ENCODE data around the gene PRR30.

The PRR30 gene

GRCh38 chr2:27127883-27128667 is 11.1 kb downstream of the PRR30 start:
- TF ChIP-seq GATA2 (IDR thresholded peaks at IDR 0.05; ENCODE audit: low read depth, low read length) (no peak), GATA3 (IDR thresholded peaks at IDR 0.05; ENCODE audit: low read depth, low read length) (no peak)

GRCh38 chr2:27126252-27126710 is 12.9 kb downstream of the PRR30 start:
- no peak for TF ChIP-seq GATA3 (IDR thresholded peaks at IDR 0.05; ENCODE audit: low read depth, low read length)
- no peak for TF ChIP-seq GATA2 (IDR thresholded peaks at IDR 0.05; ENCODE audit: low read depth, low read length)

- TF ChIP-seq GATA3 (IDR thresholded peaks at IDR 0.05; ENCODE audit: low read depth, low read length): no peak
- no peak for TF ChIP-seq GATA2 (IDR thresholded peaks at IDR 0.05; ENCODE audit: low read depth, low read length)
Measured at GRCh38 chr2:27125104-27125503, 14.1 kb downstream of the PRR30 start.

- no peak for TF ChIP-seq GATA2 (IDR thresholded peaks at IDR 0.05; ENCODE audit: low read depth, low read length)
- no peak for TF ChIP-seq GATA3 (IDR thresholded peaks at IDR 0.05; ENCODE audit: low read depth, low read length)
Measured at GRCh38 chr2:27123302-27124150, 15.7 kb downstream of the PRR30 start, which contains the start of gene ABHD1. Gene ABHD1, plus strand, starts transcription at chr2:27123815. Its CDS starts 134 bp downstream, at chr2:27123949.

- TF ChIP-seq GATA3 (IDR thresholded peaks at IDR 0.05; ENCODE audit: low read depth, low read length) (no peak), GATA2 (IDR thresholded peaks at IDR 0.05; ENCODE audit: low read depth, low read length) (no peak)
Measured at GRCh38 chr2:27122791-27123190, 16.4 kb downstream of the PRR30 start.

GRCh38 chr2:27121906-27122305 is 17.3 kb downstream of the PRR30 start:
- TF ChIP-seq GATA3 (IDR thresholded peaks at IDR 0.05; ENCODE audit: low read depth, low read length): no peak
- TF ChIP-seq GATA2 (IDR thresholded peaks at IDR 0.05; ENCODE audit: low read depth, low read length): no peak

GRCh38 chr2:27118525-27119329 is 20.5 kb downstream of the PRR30 start, which contains the start of gene CGREF1:
Gene CGREF1, minus strand, starts transcription at chr2:27119128. Its CDS starts 14,762 bp downstream, at chr2:27104366.
- no peak for TF ChIP-seq GATA2 (IDR thresholded peaks at IDR 0.05; ENCODE audit: low read depth, low read length)
- no peak for TF ChIP-seq GATA3 (IDR thresholded peaks at IDR 0.05; ENCODE audit: low read depth, low read length)

- no peak for TF ChIP-seq GATA3 (IDR thresholded peaks at IDR 0.05; ENCODE audit: low read depth, low read length)
- no peak for TF ChIP-seq GATA2 (IDR thresholded peaks at IDR 0.05; ENCODE audit: low read depth, low read length)
Measured at GRCh38 chr2:27117995-27118524, 21.1 kb downstream of the PRR30 start.

- no peak for TF ChIP-seq GATA2 (IDR thresholded peaks at IDR 0.05; ENCODE audit: low read depth, low read length)
- no peak for TF ChIP-seq GATA3 (IDR thresholded peaks at IDR 0.05; ENCODE audit: low read depth, low read length)
Measured at GRCh38 chr2:27115519-27115918, 23.7 kb downstream of the PRR30 start.

GRCh38 chr2:27109083-27109482 is 30.1 kb downstream of the PRR30 start:
- no peak for TF ChIP-seq GATA2 (IDR thresholded peaks at IDR 0.05; ENCODE audit: low read depth, low read length)
- TF ChIP-seq GATA3 (IDR thresholded peaks at IDR 0.05; ENCODE audit: low read depth, low read length): no peak

GRCh38 chr2:27108221-27108620 is 31.0 kb downstream of the PRR30 start:
- no peak for TF ChIP-seq GATA2 (IDR thresholded peaks at IDR 0.05; ENCODE audit: low read depth, low read length)
- no peak for TF ChIP-seq GATA3 (IDR thresholded peaks at IDR 0.05; ENCODE audit: low read depth, low read length)

- TF ChIP-seq GATA2 (IDR thresholded peaks at IDR 0.05; ENCODE audit: low read depth, low read length) (no peak), GATA3 (IDR thresholded peaks at IDR 0.05; ENCODE audit: low read depth, low read length) (no peak)
Measured at GRCh38 chr2:27105981-27106380, 33.2 kb downstream of the PRR30 start.

GRCh38 chr2:27102329-27102728 is 36.9 kb downstream of the PRR30 start:
- no peak for TF ChIP-seq GATA3 (IDR thresholded peaks at IDR 0.05; ENCODE audit: low read depth, low read length)
- no peak for TF ChIP-seq GATA2 (IDR thresholded peaks at IDR 0.05; ENCODE audit: low read depth, low read length)
